HepG2 (cell line): ENCODE results near the gene NBPF1. TPM values are rescaled to one million over a fixed set of nuclear protein-coding genes. Genes with fewer than 3 reads are reported as not detected.

ENCODE experiments used
- CAMTA2 ChIP-seq: sonication (generic); formaldehyde crosslinking; IDR thresholded peaks from 2 replicates; pipeline ENCODE4 v1.4.0; 2020; ENCODE audit warnings: mild to moderate bottlenecking, missing genetic modification reagents, borderline replicate concordance
- DMAP1 ChIP-seq: IDR thresholded peaks from 2 replicates; pipeline ENCODE4 v1.6.1; 2016
- FOXJ3 ChIP-seq: sonication (generic); formaldehyde crosslinking; IDR thresholded peaks from 2 replicates; pipeline ENCODE4 v1.4.0; 2020; ENCODE audit warnings: missing genetic modification reagents, mild to moderate bottlenecking, borderline replicate concordance
- HMGA1 ChIP-seq: sonication (generic); formaldehyde crosslinking; conservative IDR thresholded peaks from 2 replicates; pipeline ENCODE4 v1.4.0; 2020; ENCODE audit warnings: missing genetic modification reagents
- KDM5A ChIP-seq: fragments of 200-600 bp; sonication (generic); IDR thresholded peaks from 2 replicates; pipeline ENCODE4 v1.7.0; 2018; ENCODE audit warnings: antibody characterized with exemption, mild to moderate bottlenecking, low read length, borderline replicate concordance
- KLF9 ChIP-seq: IDR thresholded peaks from 2 replicates; pipeline ENCODE4 v1.6.1; 2016; ENCODE audit warnings: low read depth
- NCOA1 ChIP-seq: sonication (generic); formaldehyde crosslinking; IDR thresholded peaks from 2 replicates; pipeline ENCODE4 v1.9.0; 2021; ENCODE audit warnings: missing genetic modification reagents
- NCOR1 ChIP-seq: fragments of 200-600 bp; sonication (generic); IDR thresholded peaks from 2 replicates; pipeline ENCODE4 v1.7.0; 2017; ENCODE audit warnings: antibody characterized with exemption, low read length, borderline replicate concordance
- NFE2 ChIP-seq: sonication (generic); formaldehyde crosslinking; IDR thresholded peaks from 2 replicates; pipeline ENCODE4 v1.4.0; 2020; ENCODE audit warnings: missing genetic modification reagents
- PRPF4 ChIP-seq: fragments of 200-400 bp; formaldehyde crosslinking; IDR thresholded peaks from 2 replicates; pipeline ENCODE4 v1.6.1; 2016; ENCODE audit warnings: low read length, low read depth; ENCODE audit not compliant: poor library complexity, severe bottlenecking
- RAD51 ChIP-seq: fragments of 450-650 bp; IDR thresholded peaks from 2 replicates; pipeline ENCODE4 v1.6.1; 2016; ENCODE audit warnings: borderline replicate concordance
- RBAK ChIP-seq: sonication (generic); formaldehyde crosslinking; IDR thresholded peaks from 2 replicates; pipeline ENCODE4 v1.5.1; 2020; ENCODE audit warnings: mild to moderate bottlenecking, missing genetic modification reagents
- REPIN1 ChIP-seq: sonication (generic); formaldehyde crosslinking; IDR thresholded peaks from 2 replicates; pipeline ENCODE4 v1.8.0; 2022; ENCODE audit warnings: missing genetic modification reagents, low read depth, mild to moderate bottlenecking, borderline replicate concordance
- TRIM24 ChIP-seq: sonication (generic); formaldehyde crosslinking; IDR thresholded peaks from 2 replicates; pipeline ENCODE4 v1.8.0; 2022; ENCODE audit warnings: mild to moderate bottlenecking, missing genetic modification reagents
- TSC22D2 ChIP-seq: sonication (generic); formaldehyde crosslinking; IDR thresholded peaks from 2 replicates; pipeline ENCODE4 v1.5.1; 2020; ENCODE audit warnings: missing genetic modification reagents, mild to moderate bottlenecking, borderline replicate concordance
- YY1 ChIP-seq: IDR thresholded peaks from 2 replicates; pipeline ENCODE4 v1.6.1; 2011; ENCODE audit warnings: low read length, low read depth, moderate library complexity, mild to moderate bottlenecking; ENCODE audit not compliant: insufficient read depth, insufficient replicate concordance
- ZBTB38 ChIP-seq: sonication (generic); formaldehyde crosslinking; IDR thresholded peaks from 2 replicates; pipeline ENCODE4 v1.5.1; 2020; ENCODE audit warnings: mild to moderate bottlenecking, missing genetic modification reagents
- ZNF382 ChIP-seq: sonication (generic); formaldehyde crosslinking; IDR thresholded peaks from 2 replicates; pipeline ENCODE4 v1.5.0; 2020; ENCODE audit warnings: missing genetic modification reagents, mild to moderate bottlenecking, borderline replicate concordance
- ZNF501 ChIP-seq: sonication (generic); formaldehyde crosslinking; IDR thresholded peaks from 2 replicates; pipeline ENCODE4 v1.5.1; 2020; ENCODE audit warnings: mild to moderate bottlenecking, moderate library complexity, missing genetic modification reagents
- ZNF788 ChIP-seq: sonication (generic); formaldehyde crosslinking; IDR thresholded peaks from 2 replicates; pipeline ENCODE4 v1.5.0; 2020; ENCODE audit warnings: mild to moderate bottlenecking, missing genetic modification reagents, borderline replicate concordance
- ZZZ3 ChIP-seq: sonication (generic); formaldehyde crosslinking; IDR thresholded peaks from 2 replicates; pipeline ENCODE4 v1.4.0; 2020; ENCODE audit warnings: missing genetic modification reagents, mild to moderate bottlenecking, borderline replicate concordance
- polyA plus RNA-seq, 8 experiments: library from polyadenylated mRNA; depleted of rRNA in 3 of 8; stranded (reverse) in 7 of 8; unstranded in 1 of 8; fragments of >200 nt; fragmentation: Illumina TruSeq in 4 of 8; extraction: Trizol in 4 of 8; gene quantifications; 2 replicates each; pipeline versions ENCODE4 v1.2.1 to v1.2.3, GENCODE V29; 2011 to 2016; ENCODE audit warnings: low read depth in 4 of 8, missing spikeins in 1 of 8, mixed read lengths in 1 of 8; ENCODE audit not compliant: insufficient read depth in 1 of 8
- total RNA-seq, 5 experiments: library from RNA; depleted of rRNA; stranded (reverse); fragments of >200 nt; fragmentation: Illumina TruSeq; extraction: Trizol; gene quantifications; 2 replicates each; pipeline ENCODE4 v1.2.3, GENCODE V29; 2016; ENCODE audit warnings: low read depth in 1 of 5
- TF ChIP-seq, protein P1 (sequence below): sonication (generic); formaldehyde crosslinking; conservative IDR thresholded peaks from 2 replicates; pipeline ENCODE4 v1.5.0; 2020; ENCODE audit warnings: missing genetic modification reagents
- TF ChIP-seq, protein P2 (sequence below): sonication (generic); formaldehyde crosslinking; IDR thresholded peaks from 2 replicates; pipeline ENCODE4 v1.4.0; 2020; ENCODE audit warnings: missing genetic modification reagents; ENCODE audit errors: not compliant biosample characterization
- TF ChIP-seq, protein P3 (sequence below): sonication (generic); formaldehyde crosslinking; IDR thresholded peaks from 2 replicates; pipeline ENCODE4 v1.4.0; 2020; ENCODE audit warnings: mild to moderate bottlenecking, missing genetic modification reagents
- TF ChIP-seq, protein P4 (sequence below): sonication (generic); formaldehyde crosslinking; IDR thresholded peaks from 2 replicates; pipeline ENCODE4 v1.5.0; 2020; ENCODE audit warnings: mild to moderate bottlenecking, missing genetic modification reagents

Gene NBPF1
- total and polyA plus RNA-seq, 2 of the 13 experiments (the other 11 are each of a cell fraction or from before 2014, with no cell fraction given) = 30.3 to 35.6 TPM

DNA sequence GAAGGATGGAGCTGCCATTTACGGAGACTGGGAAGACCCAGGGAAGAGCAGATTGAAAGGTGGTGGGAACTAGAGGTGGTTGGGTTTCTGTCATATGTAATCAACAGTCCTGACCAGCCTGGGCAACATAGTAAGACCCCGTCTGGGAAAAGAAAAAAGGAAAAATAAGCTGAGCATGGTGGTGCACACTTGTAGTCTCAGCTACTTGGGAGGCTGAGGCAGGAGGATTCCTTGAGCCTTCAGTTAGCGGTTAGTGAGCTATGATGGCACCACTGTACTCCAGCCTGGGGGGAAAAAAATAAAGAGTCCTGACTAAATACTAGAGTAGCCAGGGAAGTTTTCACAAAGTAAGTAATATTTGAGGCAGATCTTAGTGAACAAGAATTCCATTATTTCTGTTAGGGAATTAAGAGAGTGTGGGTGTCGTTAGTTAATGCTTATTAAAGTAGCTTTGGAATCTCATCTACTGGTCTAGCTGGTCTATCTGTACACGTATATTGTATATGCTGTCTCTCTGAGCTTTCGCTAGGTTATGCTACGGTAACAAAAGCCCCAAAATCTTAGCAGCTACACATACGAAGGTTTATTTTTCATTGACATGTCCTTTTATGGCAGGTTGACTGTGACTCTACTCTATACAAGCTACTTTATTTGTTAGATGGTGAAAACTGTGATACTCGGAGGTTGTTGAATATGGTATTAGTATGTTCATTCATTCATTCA lies 4.4 kb downstream of the NBPF1 start (continued):
- TF ChIP-seq NCOA1 = no peak
- peak; percentile 8 for TF ChIP-seq YY1
- no peak for TF ChIP-seq FOXJ3 (CRISPR knock-in tag)
- no peak for TF ChIP-seq REPIN1 (CRISPR knock-in tag)
- TF ChIP-seq DMAP1 (CRISPR knock-in tag) = no peak
- no peak for TF ChIP-seq ZNF501 (CRISPR knock-in tag)
- no peak for TF ChIP-seq HMGA1 (CRISPR knock-in tag)
- TF ChIP-seq ZNF382 (CRISPR knock-in tag) = no peak
- TF ChIP-seq TSC22D2 (CRISPR knock-in tag) = no peak
- 0 out of 2 replicates have a peak, but pooled peaks have one; percentile 78 for TF ChIP-seq CAMTA2 (CRISPR knock-in tag)
- TF ChIP-seq, protein P1, sequence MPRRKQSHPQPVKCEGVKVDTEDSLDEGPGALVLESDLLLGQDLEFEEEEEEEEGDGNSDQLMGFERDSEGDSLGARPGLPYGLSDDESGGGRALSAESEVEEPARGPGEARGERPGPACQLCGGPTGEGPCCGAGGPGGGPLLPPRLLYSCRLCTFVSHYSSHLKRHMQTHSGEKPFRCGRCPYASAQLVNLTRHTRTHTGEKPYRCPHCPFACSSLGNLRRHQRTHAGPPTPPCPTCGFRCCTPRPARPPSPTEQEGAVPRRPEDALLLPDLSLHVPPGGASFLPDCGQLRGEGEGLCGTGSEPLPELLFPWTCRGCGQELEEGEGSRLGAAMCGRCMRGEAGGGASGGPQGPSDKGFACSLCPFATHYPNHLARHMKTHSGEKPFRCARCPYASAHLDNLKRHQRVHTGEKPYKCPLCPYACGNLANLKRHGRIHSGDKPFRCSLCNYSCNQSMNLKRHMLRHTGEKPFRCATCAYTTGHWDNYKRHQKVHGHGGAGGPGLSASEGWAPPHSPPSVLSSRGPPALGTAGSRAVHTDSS (CRISPR knock-in tag) = no peak
- no peak for TF ChIP-seq NCOR1
- TF ChIP-seq ZNF788 (CRISPR knock-in tag) = no peak
- TF ChIP-seq, protein P2, sequence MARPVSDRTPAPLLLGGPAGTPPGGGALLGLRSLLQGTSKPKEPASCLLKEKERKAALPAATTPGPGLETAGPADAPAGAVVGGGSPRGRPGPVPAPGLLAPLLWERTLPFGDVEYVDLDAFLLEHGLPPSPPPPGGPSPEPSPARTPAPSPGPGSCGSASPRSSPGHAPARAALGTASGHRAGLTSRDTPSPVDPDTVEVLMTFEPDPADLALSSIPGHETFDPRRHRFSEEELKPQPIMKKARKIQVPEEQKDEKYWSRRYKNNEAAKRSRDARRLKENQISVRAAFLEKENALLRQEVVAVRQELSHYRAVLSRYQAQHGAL (CRISPR knock-in tag) = no peak
- TF ChIP-seq ZBTB38 (CRISPR knock-in tag) = no peak
- no peak for TF ChIP-seq TRIM24
- no peak for TF ChIP-seq ZZZ3 (CRISPR knock-in tag)
- TF ChIP-seq KDM5A = no peak
- no peak for TF ChIP-seq PRPF4
- TF ChIP-seq, protein P3, sequence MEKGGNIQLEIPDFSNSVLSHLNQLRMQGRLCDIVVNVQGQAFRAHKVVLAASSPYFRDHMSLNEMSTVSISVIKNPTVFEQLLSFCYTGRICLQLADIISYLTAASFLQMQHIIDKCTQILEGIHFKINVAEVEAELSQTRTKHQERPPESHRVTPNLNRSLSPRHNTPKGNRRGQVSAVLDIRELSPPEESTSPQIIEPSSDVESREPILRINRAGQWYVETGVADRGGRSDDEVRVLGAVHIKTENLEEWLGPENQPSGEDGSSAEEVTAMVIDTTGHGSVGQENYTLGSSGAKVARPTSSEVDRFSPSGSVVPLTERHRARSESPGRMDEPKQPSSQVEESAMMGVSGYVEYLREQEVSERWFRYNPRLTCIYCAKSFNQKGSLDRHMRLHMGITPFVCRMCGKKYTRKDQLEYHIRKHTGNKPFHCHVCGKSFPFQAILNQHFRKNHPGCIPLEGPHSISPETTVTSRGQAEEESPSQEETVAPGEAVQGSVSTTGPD (CRISPR knock-in tag) = peak; percentile 12; the same call in 1 of the 2 replicates
- TF ChIP-seq RBAK (CRISPR knock-in tag) = no peak
- TF ChIP-seq KLF9 (CRISPR knock-in tag) = 0 out of 2 replicates have a peak, but pooled peaks have one; percentile 18
- no peak for TF ChIP-seq RAD51
- TF ChIP-seq, protein P4, sequence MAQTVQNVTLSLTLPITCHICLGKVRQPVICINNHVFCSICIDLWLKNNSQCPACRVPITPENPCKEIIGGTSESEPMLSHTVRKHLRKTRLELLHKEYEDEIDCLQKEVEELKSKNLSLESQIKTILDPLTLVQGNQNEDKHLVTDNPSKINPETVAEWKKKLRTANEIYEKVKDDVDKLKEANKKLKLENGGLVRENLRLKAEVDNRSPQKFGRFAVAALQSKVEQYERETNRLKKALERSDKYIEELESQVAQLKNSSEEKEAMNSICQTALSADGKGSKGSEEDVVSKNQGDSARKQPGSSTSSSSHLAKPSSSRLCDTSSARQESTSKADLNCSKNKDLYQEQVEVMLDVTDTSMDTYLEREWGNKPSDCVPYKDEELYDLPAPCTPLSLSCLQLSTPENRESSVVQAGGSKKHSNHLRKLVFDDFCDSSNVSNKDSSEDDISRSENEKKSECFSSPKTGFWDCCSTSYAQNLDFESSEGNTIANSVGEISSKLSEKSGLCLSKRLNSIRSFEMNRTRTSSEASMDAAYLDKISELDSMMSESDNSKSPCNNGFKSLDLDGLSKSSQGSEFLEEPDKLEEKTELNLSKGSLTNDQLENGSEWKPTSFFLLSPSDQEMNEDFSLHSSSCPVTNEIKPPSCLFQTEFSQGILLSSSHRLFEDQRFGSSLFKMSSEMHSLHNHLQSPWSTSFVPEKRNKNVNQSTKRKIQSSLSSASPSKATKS (CRISPR knock-in tag) = no peak
- TF ChIP-seq NFE2 (CRISPR knock-in tag) = no peak
